Right lobe of liver (tissue), 4 donors: ENCODE data around the gene SCAPER.

Experiments used
- CTCF ChIP-seq, 4 donors: fragments of 200-600 bp in 3 of 4; fragments of 450-650 bp in 1 of 4; IDR thresholded peaks; one replicate each; pipeline versions ENCODE4 v1.5.1 to v1.8.0; 2016 to 2022; ENCODE audit warnings: antibody characterized with exemption in 4 of 4, mild to moderate bottlenecking in 2 of 4
- POLR2A ChIP-seq: fragments of 450-650 bp; IDR thresholded peaks from one replicate; pipeline ENCODE4 v1.6.1; 2017; ENCODE audit warnings: antibody characterized with exemption, mild to moderate bottlenecking
- donor health status: DM: no; HTN: no; CAD: no.
- donor health status: DM: no; HTN: no; CAD: no.
- donor health status: DM: no; HTN: yes; CAD: no.

GRCh38 chr15:76553564-76553963 lies 351.6 kb downstream of the SCAPER start:
- no peak for TF ChIP-seq CTCF (IDR thresholded peaks at IDR 0.05)
- TF ChIP-seq POLR2A: no peak
